ENCODE data around the gene LYSMD1.

Gene LYSMD1

GRCh38 chr1:151135433-151136385 is 30.0 kb downstream of the LYSMD1 start:
- FAIRE-seq = no peak

DNA sequence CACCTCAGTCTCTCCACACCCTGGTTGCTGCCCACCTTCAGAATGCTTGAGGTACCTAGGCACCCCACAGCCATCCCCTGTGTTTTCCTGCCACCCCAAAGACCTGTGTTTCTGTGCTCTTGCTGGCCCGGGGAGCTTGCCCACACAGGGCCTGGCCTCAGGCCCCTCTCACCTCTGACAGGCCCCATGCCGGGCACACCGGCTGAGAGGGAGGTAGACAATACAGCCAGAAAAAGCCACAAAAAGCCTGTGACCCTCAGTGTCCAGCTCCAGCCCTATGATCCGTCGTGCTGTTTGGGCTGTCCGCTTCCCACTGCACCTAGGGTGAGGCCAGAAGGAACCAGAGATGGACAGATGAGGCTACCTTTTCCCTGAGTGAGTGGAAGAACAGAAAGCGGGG is 30.7 kb downstream of the LYSMD1 start:
- no peak for FAIRE-seq

DNA sequence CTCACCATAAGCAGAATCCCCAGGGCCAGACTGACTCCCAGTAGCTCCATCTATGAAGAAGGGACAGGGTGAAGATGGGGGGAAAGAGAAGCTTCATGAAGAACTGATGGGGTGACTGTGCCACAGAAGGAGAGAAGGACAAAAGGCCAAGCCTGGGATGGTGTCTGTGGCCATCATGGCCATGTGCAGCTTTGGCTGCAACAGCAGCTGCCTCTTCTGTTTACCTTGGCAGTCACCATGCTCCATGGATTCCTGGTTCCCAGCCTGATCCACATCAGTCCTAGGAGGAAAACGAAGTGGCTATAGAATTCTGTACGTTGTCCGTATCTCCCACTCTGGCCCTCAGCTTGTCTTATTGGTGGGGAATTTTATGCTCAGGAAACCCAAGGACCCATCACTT is 31.3 kb downstream of the LYSMD1 start:
- no peak for FAIRE-seq

GRCh38 chr1:151133018-151133806 is 32.5 kb downstream of the LYSMD1 start:
- no peak for FAIRE-seq

- no peak for FAIRE-seq
Measured at GRCh38 chr1:151132335-151133017, 33.2 kb downstream of the LYSMD1 start.

- FAIRE-seq = no peak
Measured at GRCh38 chr1:151131701-151132334, 33.9 kb downstream of the LYSMD1 start.

- no peak for FAIRE-seq
Measured at GRCh38 chr1:151130987-151131586, 34.6 kb downstream of the LYSMD1 start.

DNA sequence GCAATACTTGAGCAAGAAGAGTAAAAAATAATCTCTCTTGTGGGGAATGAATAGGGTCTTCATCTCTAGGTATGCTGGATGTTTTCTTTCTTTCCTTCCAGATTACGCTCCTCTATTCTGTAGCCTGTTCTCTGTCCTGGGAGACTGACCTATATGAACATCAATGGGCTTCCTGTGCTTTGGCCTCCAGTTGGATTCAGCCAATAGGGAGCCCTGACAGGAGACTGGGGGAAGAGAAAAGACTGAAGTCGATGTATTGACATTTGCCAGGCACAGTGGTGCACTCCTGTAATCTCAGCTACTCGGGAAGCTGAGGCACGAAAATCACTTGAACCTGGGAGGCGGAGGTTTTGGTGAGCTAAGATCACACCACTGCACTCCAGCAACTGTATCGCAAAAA is 36.9 kb downstream of the LYSMD1 start:
- no peak for FAIRE-seq

- FAIRE-seq = no peak
Measured at GRCh38 chr1:151124763-151125403, 40.8 kb downstream of the LYSMD1 start.

DNA sequence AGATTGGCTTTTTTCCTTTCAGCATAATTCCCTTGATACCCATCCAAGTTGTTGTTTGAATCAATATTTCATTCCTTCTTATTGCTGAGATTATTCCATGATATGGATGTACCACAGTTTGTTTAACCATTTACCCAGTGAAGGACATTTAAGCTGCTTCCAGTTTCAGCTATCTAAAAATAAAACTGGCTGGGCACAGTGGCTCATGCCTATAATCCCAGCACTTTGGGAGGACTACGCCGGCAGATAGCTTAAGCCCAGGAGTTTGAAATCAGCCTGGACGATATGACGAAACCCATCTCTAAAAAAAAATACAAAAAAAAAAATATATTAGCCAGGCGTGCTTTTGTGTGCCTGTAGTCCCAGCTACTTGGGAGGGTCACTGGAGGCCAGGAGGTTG is 51.8 kb downstream of the LYSMD1 start:
- no peak for FAIRE-seq
